GM12878 (cell line): ENCODE results near the gene KIAA1217. TPM values are rescaled to one million over a fixed set of nuclear protein-coding genes. Genes with fewer than 3 reads are reported as not detected.

Experiments used
- ATAC-seq: fragments of 200-7000 bp; cut with Tn5 transposase; 3 replicates; pipeline ENCODE4 v1.9.1; 2020; ENCODE audit warnings: mild to moderate bottlenecking, moderate library complexity
- BruUV-seq: library from RNA; stranded (reverse); fragments of 400-500 nt; replicated peaks from 2 replicates; lab custom pipeline; 2021; lab: Mats Ljungman, UMichigan
- CTCF ChIA-PET: fragments of 300-600 bp; sonication (Branson Sonifier 250); formaldehyde crosslinking; extraction: SDS; loops from one replicate; lab custom pipeline; 2021; ENCODE audit warnings: inconsistent platforms; lab: Yijun Ruan, JAX
- POLR2A ChIA-PET: fragments of 350-600 bp; formaldehyde crosslinking; extraction: SDS; loops from one replicate; lab custom pipeline; 2021; ENCODE audit warnings: inconsistent platforms; lab: Charles Lee
- RAD21 ChIA-PET: fragments of 300-600 bp; sonication (Branson Sonifier 250); formaldehyde crosslinking; loops from one replicate; lab custom pipeline; 2023; ENCODE audit warnings: antibody characterized with exemption; ENCODE audit not compliant: unreplicated experiment; lab: Charles Lee
- SMC1A ChIA-PET: fragments of 300-600 bp; sonication (Branson Sonifier 250); formaldehyde crosslinking; loops from one replicate; lab custom pipeline; 2023; ENCODE audit not compliant: unreplicated experiment, uncharacterized antibody; lab: Charles Lee
- DNase-seq: peaks from one replicate; pipeline ENCODE4 v3.0.0-alpha.2; 2011; ENCODE audit warnings: low read depth, low spot score
- FAIRE-seq: peaks from 3 replicates; lab custom pipeline; 2011; peaks lifted over from hg19 to GRCh38; lab: Jason Lieb, UNC
- H2AFZ ChIP-seq: 2 replicates; pipeline ENCODE4 v1.6.0; 2011; ENCODE audit warnings: low read depth, low read length, control low read depth; ENCODE audit not compliant: control insufficient read depth
- H3K27ac ChIP-seq: 2 replicates; pipeline ENCODE4 v1.5.1; 2011; ENCODE audit warnings: control low read depth; ENCODE audit not compliant: control insufficient read depth, insufficient read depth
- H3K27me3 ChIP-seq, 2 experiments: replicated peaks in 1 of 2; 2 replicates each; pipeline versions ENCODE4 v1.6.0 to v1.6.1; 2011; ENCODE audit warnings: low read length in 1 of 2; ENCODE audit not compliant: control insufficient read depth in 2 of 2, insufficient read depth in 2 of 2
- H3K36me3 ChIP-seq, 2 experiments: 2 replicates each; pipeline ENCODE4 v1.5.1; 2011; ENCODE audit warnings: low read length in 1 of 2; ENCODE audit not compliant: control insufficient read depth in 2 of 2, insufficient read depth in 2 of 2
- H3K4me1 ChIP-seq: 2 replicates; pipeline ENCODE4 v1.6.1; 2011; ENCODE audit warnings: mild to moderate bottlenecking, low read length, moderate library complexity, mixed read lengths; ENCODE audit not compliant: control insufficient read depth, insufficient read depth
- H3K4me2 ChIP-seq: 2 replicates; pipeline ENCODE4 v1.6.0; 2011; ENCODE audit warnings: control low read depth; ENCODE audit not compliant: control insufficient read depth, insufficient read depth
- H3K4me3 ChIP-seq: fragments of 200-600 bp; sonication (generic); 2 replicates; pipeline ENCODE4 v1.5.1; 2016
- H3K79me2 ChIP-seq: 2 replicates; pipeline ENCODE4 v1.6.0; 2011; ENCODE audit warnings: low read length; ENCODE audit not compliant: control insufficient read depth, insufficient read depth
- H3K9ac ChIP-seq: 2 replicates; pipeline ENCODE4 v1.8.0; 2011; ENCODE audit warnings: low read length, control low read depth, mixed read lengths; ENCODE audit not compliant: control insufficient read depth, insufficient read depth
- H3K9me3 ChIP-seq: replicated peaks from 3 replicates; pipeline ENCODE4 v1.5.1; 2011; ENCODE audit warnings: mild to moderate bottlenecking, low read length; ENCODE audit not compliant: control insufficient read depth, insufficient read depth
- H4K20me1 ChIP-seq: 2 replicates; pipeline ENCODE4 v1.6.0; 2011; ENCODE audit not compliant: control insufficient read depth, insufficient read depth
- EGR1 ChIP-seq, 2 experiments: IDR thresholded peaks; 1 replicate in 1 of 2; 2 replicates in 1 of 2; pipeline ENCODE4 v1.6.1; 2011 to 2012; ENCODE audit warnings: low read depth in 2 of 2, low read length in 2 of 2, borderline replicate concordance in 1 of 2, mild to moderate bottlenecking in 1 of 2, moderate library complexity in 1 of 2
- IKZF1 ChIP-seq: fragments of 450-650 bp; conservative IDR thresholded peaks from 2 replicates; pipeline ENCODE4 v1.6.1; 2017; ENCODE audit warnings: antibody characterized with exemption, mild to moderate bottlenecking
- KDM1A ChIP-seq: fragments of 200-600 bp; sonication (generic); IDR thresholded peaks from 2 replicates; pipeline ENCODE4 v1.6.1; 2016; ENCODE audit warnings: borderline replicate concordance
- NBN ChIP-seq: fragments of 450-650 bp; IDR thresholded peaks from 2 replicates; pipeline ENCODE4 v1.6.1; 2016
- NFYA ChIP-seq: IDR thresholded peaks from 2 replicates; pipeline ENCODE4 v1.6.1; 2011; ENCODE audit warnings: low read depth, mild to moderate bottlenecking, low read length, improper control_type of control experiment, borderline replicate concordance
- POLR2AphosphoS5 ChIP-seq: IDR thresholded peaks from 2 replicates; pipeline ENCODE4 v1.6.1; 2011; ENCODE audit warnings: mild to moderate bottlenecking, low read length, inconsistent platforms
- ZNF274 ChIP-seq: IDR thresholded peaks from one replicate; pipeline ENCODE4 v1.8.0; 2011; ENCODE audit not compliant: insufficient read length, insufficient read depth
- ZSCAN29 ChIP-seq: fragments of 450-650 bp; IDR thresholded peaks from 2 replicates; pipeline ENCODE4 v1.6.1; 2017; ENCODE audit warnings: mild to moderate bottlenecking, moderate library complexity
- WGBS: methylation state at CpG from one replicate; pipeline ENCODE4 v1.1.6; 2016; ENCODE audit warnings: low lambda C conversion rate; ENCODE audit not compliant: insufficient replicate concordance, insufficient coverage; ENCODE audit errors: missing lambda C conversion rate; 5-methylcytosine and 5-hydroxymethylcytosine counted together
- in situ Hi-C: fragments of 300-500 bp; cut with MboI; formaldehyde crosslinking; loops from 9 replicates; pipeline ENCODE4 v1.14.3; 2018; ENCODE audit warnings: mixed read lengths
- intact Hi-C: fragments of 100-400 bp; cut with micrococcal nuclease; formaldehyde crosslinking; loops from one replicate; pipeline ENCODE4 v1.14.2; 2022; ENCODE audit not compliant: unreplicated experiment
- polyA plus RNA-seq, 11 experiments: library from polyadenylated mRNA; depleted of rRNA in 4 of 11; unstranded in 6 of 11; stranded (reverse) in 5 of 11; fragments of >200 nt; fragmentation: Nextera tagmentation in 4 of 11; fragmentation: Illumina TruSeq in 1 of 11; extraction: Ambion mirVana in 4 of 11; extraction: Trizol in 1 of 11; gene quantifications; 1 replicate in 1 of 11; 2 replicates in 10 of 11; pipeline versions ENCODE4 v1.2.1 to v1.2.3, GENCODE V29; 2011 to 2016; ENCODE audit warnings: inconsistent platforms in 2 of 11, missing spikeins in 2 of 11, low read depth in 1 of 11
- total RNA-seq, 4 experiments: library from RNA; depleted of rRNA in 3 of 4; stranded (reverse); fragments of >200 nt in 3 of 4; fragmentation: Illumina TruSeq in 1 of 4; extraction: Trizol in 1 of 4; gene quantifications; 2 replicates each; pipeline versions ENCODE4 v1.2.1 to v1.2.3, GENCODE V29; 2013 to 2021

The KIAA1217 gene
- total and polyA plus RNA-seq, 10 of the 15 experiments (the other 5 are each of a cell fraction or from before 2014, with no cell fraction given), result 0.57 to 3.8 (median 2.1) TPM

DNA sequence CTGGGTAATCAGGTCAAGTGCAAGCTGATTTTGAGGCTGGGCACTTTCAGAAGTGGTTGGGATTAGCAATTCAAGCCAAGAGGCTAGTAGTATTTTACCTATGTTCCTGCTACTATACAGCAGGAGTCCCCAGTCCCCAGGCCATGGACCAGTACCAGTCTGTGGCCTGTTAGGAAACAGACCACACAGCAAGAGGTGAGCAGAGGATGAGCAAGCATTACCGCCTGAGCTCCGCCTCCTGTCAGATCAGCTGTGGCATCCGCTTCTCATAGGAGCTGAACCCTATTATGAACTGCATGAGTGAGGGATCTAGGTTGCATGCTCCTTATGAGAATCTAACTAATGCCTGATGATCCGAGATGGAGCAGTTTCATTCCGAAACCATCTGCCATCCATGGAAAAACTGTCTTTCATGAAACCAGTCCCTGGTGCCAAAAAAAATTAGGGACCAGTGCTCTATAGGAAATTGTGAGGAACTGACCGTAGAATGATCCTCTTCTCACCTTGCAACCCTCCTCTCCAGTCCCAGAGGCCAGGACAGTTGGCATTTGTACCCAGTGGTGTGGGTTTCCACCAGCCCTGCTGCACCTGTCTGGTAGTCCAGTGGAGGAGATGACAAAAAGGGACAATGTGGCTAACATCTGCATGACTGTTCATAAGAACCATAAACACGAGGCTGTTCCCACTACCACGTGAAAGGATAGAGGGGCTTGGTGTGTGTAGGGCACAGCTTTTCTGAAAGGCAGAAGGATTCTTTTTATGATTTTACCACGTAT, 172.5 kb downstream of the KIAA1217 start:
- H2AFZ ChIP-seq, result no peak overlapping the region
- FAIRE-seq, result no peak
- no peaks in the 10 kb centered on the region for H4K20me1 ChIP-seq
- H3K27ac ChIP-seq, result no peak overlapping the region
- no peaks in the 10 kb centered on the region for H3K27me3 ChIP-seq
- H3K4me1 ChIP-seq, result peaks cover 14% of the 10 kb centered on the region
- H3K9me3 ChIP-seq, result no peaks in the 10 kb centered on the region; the same call in 2 of the 3 replicates
- no peak for DNase-seq
- H3K4me3 ChIP-seq, result no peak overlapping the region
- in situ Hi-C loops (no loop called here), intact Hi-C loops (loop anchor here (5.0 kb wide), 2 partner anchors 121 to 1559 kb away; no protein-coding TSS in a partner anchor)
- H3K36me3 ChIP-seq, result no peaks in the 10 kb centered on the region
- BruUV-seq, result no TSS peak
- no peak overlapping the region for H3K4me2 ChIP-seq
- ChIA-PET RAD21 (no interaction called here), CTCF (interaction anchor here (0.6 to 1.5 kb wide), 2 partner anchors 10 to 34 kb away, joined by 3 read pairs; no protein-coding TSS in a partner anchor), POLR2A (interaction anchor here (0.6 to 1.6 kb wide), 3 partner anchors 107 to 174 kb away, joined by 3 to 4 read pairs (median 3); no protein-coding TSS in a partner anchor), SMC1A (interaction anchor here (1.3 to 1.8 kb wide), 2 partner anchors 19 to 22 kb away, joined by 4 to 7 read pairs; no protein-coding TSS in a partner anchor)
- H3K79me2 ChIP-seq, result no peaks in the 10 kb centered on the region
- no peak for ATAC-seq
- H3K9ac ChIP-seq, result no peak overlapping the region
- TF ChIP-seq EGR1 (IDR thresholded peaks at IDR 0.05; ENCODE audit: borderline replicate concordance in 1 of 2, low read depth in 2 of 2, low read length in 2 of 2), result no peak
- TF ChIP-seq NFYA, result no peak
- no peak for TF ChIP-seq ZSCAN29
- no peak for TF ChIP-seq IKZF1
- no peak for TF ChIP-seq ZNF274
- no peak for TF ChIP-seq KDM1A
- TF ChIP-seq POLR2AphosphoS5, result no peak
- TF ChIP-seq NBN, result no peak
- WGBS, result 61% methylated on average over 9 of the region's 9 CpGs
